HG03175 (cell line): ENCODE measurements around the gene NRAP.

ENCODE experiments used
- ATAC-seq: cut with Tn5 transposase; IDR thresholded peaks from one replicate; pipeline ENCODE4 v1.9.1; 2021; ENCODE audit warnings: mild to moderate bottlenecking, moderate library complexity; ENCODE audit not compliant: unreplicated experiment

Gene NRAP

DNA sequence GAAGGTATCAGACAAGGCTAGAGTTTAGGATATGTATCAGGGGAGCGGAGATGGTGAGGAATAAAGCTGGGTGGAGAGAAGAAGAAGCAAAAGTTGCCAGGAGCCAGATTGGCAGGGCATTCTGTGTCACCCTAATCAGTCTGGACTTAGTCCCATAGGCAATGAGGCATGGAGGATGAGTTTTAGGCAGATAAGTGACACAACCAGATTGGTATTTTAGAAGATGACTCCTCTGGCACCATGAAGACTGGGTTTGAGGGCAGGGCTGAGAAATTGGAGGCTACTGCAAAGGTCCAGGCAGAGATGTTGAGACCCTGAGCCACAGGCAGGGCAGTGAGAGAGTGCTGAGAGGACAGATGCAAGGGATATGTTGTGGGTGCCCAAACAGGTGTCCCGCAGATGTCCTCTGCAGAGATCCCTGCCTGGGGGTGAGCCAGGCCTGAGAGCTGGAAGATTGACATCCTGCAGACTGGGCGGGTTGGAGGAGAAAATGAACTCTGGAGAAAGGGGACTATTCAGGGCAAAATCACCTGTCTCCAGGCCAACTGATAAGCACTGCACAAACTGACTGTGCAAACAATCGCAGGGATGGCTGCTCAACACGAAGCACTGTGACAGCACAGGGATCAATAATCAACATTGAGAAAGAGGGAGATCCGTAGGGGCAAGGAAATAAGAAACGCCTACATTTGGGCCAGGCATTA, 122.8 kb downstream of the NRAP start:
- no peak for ATAC-seq

DNA sequence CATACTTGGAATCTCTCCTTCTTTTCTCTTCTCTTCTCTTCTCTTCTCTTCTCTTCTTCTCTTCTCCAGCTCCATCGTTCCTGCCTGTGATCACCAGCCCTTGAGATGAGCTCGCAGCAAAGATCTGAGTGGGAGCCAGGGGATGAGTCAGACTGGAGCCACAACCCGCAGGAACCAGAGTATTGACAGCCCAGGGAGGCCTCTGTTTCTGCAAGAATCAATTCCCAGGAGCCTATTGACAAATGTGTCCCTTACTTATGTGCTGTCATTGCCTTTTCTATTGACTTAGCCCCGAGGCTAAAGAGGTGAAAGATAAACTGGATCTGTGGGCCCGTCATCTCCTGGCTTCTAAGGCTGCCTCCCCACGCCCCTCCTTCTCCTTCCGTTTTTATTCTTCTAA, 124.1 kb downstream of the NRAP start:
- ATAC-seq: no peak
